GM23338 (cell line): Measurements from ENCODE around the gene IL12B. TPM values are rescaled to one million over a fixed set of nuclear protein-coding genes. Genes with fewer than 3 reads are reported as not detected.
"Not testable (repeated sequence)": the region's sequence is repeated elsewhere in the genome, so short reads cannot be mapped to it uniquely, and the experiment has no call there.

Source experiments
- ATAC-seq: fragments of 200-7000 bp; cut with Tn5 transposase; 3 replicates; pipeline ENCODE4 v1.9.1; 2020
- DNase-seq: peaks from one replicate; pipeline ENCODE4 v3.0.0-alpha.2; 2015; ENCODE audit warnings: low spot score
- H2AFZ ChIP-seq: fragments of 200-600 bp; sonication (generic); 2 replicates; pipeline ENCODE4 v1.8.0; 2016; ENCODE audit warnings: antibody characterized with exemption, mild to moderate bottlenecking, moderate library complexity
- H3F3A ChIP-seq: fragments of 200-600 bp; sonication (generic); replicated peaks from 2 replicates; pipeline ENCODE4 v1.8.0; 2017; ENCODE audit warnings: antibody characterized with exemption, mixed run types, low read depth
- H3K27ac ChIP-seq: fragments of 200-600 bp; sonication (generic); 2 replicates; pipeline ENCODE4 v1.6.1; 2016; ENCODE audit warnings: low read depth
- H3K27me3 ChIP-seq: fragments of 200-600 bp; sonication (generic); 2 replicates; pipeline ENCODE4 v1.8.0; 2016; ENCODE audit warnings: mild to moderate bottlenecking, mixed run types, moderate library complexity; ENCODE audit not compliant: insufficient read depth
- H3K36me3 ChIP-seq: fragments of 200-600 bp; sonication (generic); 2 replicates; pipeline ENCODE4 v1.8.0; 2016; ENCODE audit warnings: mild to moderate bottlenecking; ENCODE audit not compliant: insufficient read depth
- H3K4me1 ChIP-seq: fragments of 200-600 bp; sonication (generic); 2 replicates; pipeline ENCODE4 v1.8.0; 2016; ENCODE audit warnings: mild to moderate bottlenecking, moderate library complexity; ENCODE audit not compliant: insufficient read depth
- H3K4me2 ChIP-seq: fragments of 200-600 bp; sonication (generic); 2 replicates; pipeline ENCODE4 v1.7.1; 2017; ENCODE audit warnings: mixed run types
- H3K4me3 ChIP-seq: fragments of 200-600 bp; sonication (generic); 2 replicates; pipeline ENCODE4 v1.6.1; 2016; ENCODE audit warnings: mixed run types
- H3K79me2 ChIP-seq: fragments of 200-600 bp; sonication (generic); replicated peaks from 2 replicates; pipeline ENCODE4 v1.8.0; 2017; ENCODE audit warnings: mild to moderate bottlenecking; ENCODE audit not compliant: insufficient read depth
- H3K9me2 ChIP-seq: fragments of 200-600 bp; sonication (generic); 2 replicates; pipeline ENCODE4 v1.8.0; 2017; ENCODE audit not compliant: insufficient read depth
- H4K20me1 ChIP-seq: fragments of 200-600 bp; sonication (generic); replicated peaks from 2 replicates; pipeline ENCODE4 v1.8.0; 2017; ENCODE audit warnings: mild to moderate bottlenecking; ENCODE audit not compliant: insufficient read depth
- H3K27ac Mint-ChIP-seq: 2 replicates; pipeline ENCODE4 v1.8.0; 2020; ENCODE audit warnings: inconsistent platforms, mild to moderate bottlenecking, moderate library complexity, mixed read lengths
- H3K27me3 Mint-ChIP-seq: 3 replicates; pipeline ENCODE4 v1.8.0; 2022; ENCODE audit warnings: low read depth, mild to moderate bottlenecking, moderate library complexity, mixed read lengths, inconsistent platforms; ENCODE audit not compliant: insufficient read depth, poor library complexity
- H3K36me3 Mint-ChIP-seq: 3 replicates; pipeline ENCODE4 v1.8.0; 2021; ENCODE audit warnings: low read depth, mild to moderate bottlenecking, inconsistent platforms, moderate library complexity, mixed read lengths
- H3K4me1 Mint-ChIP-seq: 3 replicates; pipeline ENCODE4 v1.8.0; 2020; ENCODE audit warnings: mild to moderate bottlenecking, inconsistent platforms, mixed read lengths
- H3K4me3 Mint-ChIP-seq: 3 replicates; pipeline ENCODE4 v1.8.0; 2021; ENCODE audit warnings: moderate library complexity, mild to moderate bottlenecking, inconsistent platforms, mixed read lengths
- H3K9me3 Mint-ChIP-seq: 3 replicates; pipeline ENCODE4 v1.8.0; 2020; ENCODE audit warnings: moderate library complexity, mild to moderate bottlenecking, inconsistent platforms, mixed read lengths
- CTCF ChIP-seq, 2 experiments: fragments of 200-600 bp in 1 of 2; sonication (generic) in 1 of 2; conservative IDR thresholded peaks; 2 replicates each; pipeline versions ENCODE4 v1.5.1 to v1.6.1; 2016 to 2017; ENCODE audit warnings: antibody characterized with exemption in 2 of 2, low read depth in 2 of 2, mild to moderate bottlenecking in 2 of 2, moderate library complexity in 1 of 2
- ETS1 ChIP-seq: IDR thresholded peaks from 2 replicates; pipeline ENCODE4 v1.6.1; 2016; ENCODE audit warnings: antibody characterized with exemption
- EZH2 ChIP-seq: fragments of 200-600 bp; sonication (generic); IDR thresholded peaks from one replicate; pipeline ENCODE4 v1.8.0; 2017; ENCODE audit warnings: antibody characterized with exemption, mild to moderate bottlenecking, low read depth; ENCODE audit not compliant: unreplicated experiment
- EZH2phosphoT487 ChIP-seq: fragments of 200-600 bp; sonication (generic); IDR thresholded peaks from one replicate; pipeline ENCODE4 v1.8.1; 2018; ENCODE audit warnings: antibody characterized with exemption; ENCODE audit not compliant: unreplicated experiment
- JUNB ChIP-seq: IDR thresholded peaks from one replicate; pipeline ENCODE4 v1.6.1; 2016; ENCODE audit warnings: antibody characterized with exemption; ENCODE audit not compliant: unreplicated experiment
- NANOG ChIP-seq: IDR thresholded peaks from 2 replicates; pipeline ENCODE4 v1.6.1; 2016; ENCODE audit warnings: antibody characterized with exemption, borderline replicate concordance
- POLR2AphosphoS5 ChIP-seq: IDR thresholded peaks from 2 replicates; pipeline ENCODE4 v1.6.1; 2016; ENCODE audit warnings: antibody characterized with exemption, low read depth
- STAT1 ChIP-seq: IDR thresholded peaks from one replicate; pipeline ENCODE4 v1.6.1; 2016; ENCODE audit warnings: antibody characterized with exemption; ENCODE audit not compliant: unreplicated experiment
- polyA plus RNA-seq: library from polyadenylated mRNA; unstranded; fragments of >200 nt; fragmentation: Nextera tagmentation; extraction: Ambion mirVana; gene quantifications from 2 replicates; pipeline ENCODE4 v1.2.1, GENCODE V29; 2016
- total RNA-seq: library from RNA; depleted of rRNA; stranded (reverse); fragments of >200 nt; shearing (Covaris generic); gene quantifications from 2 replicates; pipeline ENCODE4 v1.2.3, GENCODE V29; 2014
- TF ChIP-seq, protein P1 (sequence below): fragments of 250-450 bp; sonication (Bioruptor Pico); IDR thresholded peaks from 2 replicates; pipeline ENCODE4 v1.5.0; 2020; ENCODE audit warnings: mild to moderate bottlenecking, moderate library complexity

The IL12B gene
- total and polyA plus RNA-seq, 2 experiments from 2014 or later, result not detected

DNA sequence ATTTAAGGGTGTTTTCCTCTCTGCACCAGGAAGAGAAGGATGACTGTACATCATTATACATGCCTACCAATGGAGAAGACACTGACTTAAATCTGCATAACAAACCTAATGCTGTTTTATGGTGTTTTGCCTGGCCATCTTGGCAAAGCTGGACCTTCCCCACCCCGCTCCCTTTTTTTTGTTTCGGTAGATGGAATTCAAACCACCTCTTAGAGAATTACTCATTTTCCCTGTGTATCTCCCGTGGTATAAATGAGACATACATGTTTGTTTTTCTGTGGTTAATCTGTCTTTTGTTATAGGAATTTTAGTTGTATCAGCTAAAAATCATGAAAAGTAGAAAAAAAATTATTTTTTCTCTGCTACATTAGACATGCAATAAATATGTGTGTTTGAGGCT lies 28.8 kb downstream of the IL12B start (continued):
- no peak for TF ChIP-seq CTCF (conservative IDR thresholded peaks at IDR 0.05; ENCODE audit: low read depth in 2 of 2)
- TF ChIP-seq EZH2phosphoT487, result no peak
- TF ChIP-seq NANOG, result no peak
- no peak for TF ChIP-seq POLR2AphosphoS5

- H2AFZ ChIP-seq, H3K4me1 Mint-ChIP-seq, H3K4me3 Mint-ChIP-seq, H3K4me1 ChIP-seq, H3K27me3 ChIP-seq, H3K27ac Mint-ChIP-seq, H3K27ac ChIP-seq, H3K9me2 ChIP-seq, H3K4me3 ChIP-seq, H3F3A ChIP-seq, H3K27me3 Mint-ChIP-seq, H4K20me1 ChIP-seq, H3K79me2 ChIP-seq, DNase-seq, H3K4me2 ChIP-seq, ATAC-seq: not testable (repeated sequence)
- H3K36me3 ChIP-seq, result 0 out of 2 replicates have a peak, but pooled peaks cover 11% of the 10 kb centered on the region
- Mint-ChIP-seq H3K9me3 (peaks cover 55% of the 10 kb centered on the region), H3K36me3 (peaks cover 27% of the 10 kb centered on the region)
These were observed 33.0 kb downstream of the IL12B start for GRCh38 chr5:159297300-159297699.

- Histone ChIP-seq H4K20me1 (no peaks in the 10 kb centered on the region), H3K36me3 (no peaks in the 10 kb centered on the region), H3K27me3 (no peaks in the 10 kb centered on the region), H3F3A (no peaks in the 10 kb centered on the region), H3K4me3 (no peak overlapping the region), H3K79me2 (no peaks in the 10 kb centered on the region), H3K4me1 (no peaks in the 10 kb centered on the region), H3K4me2 (no peak overlapping the region), H3K9me2 (no peaks in the 10 kb centered on the region; the same call in 1 of the 2 replicates), H2AFZ (no peak overlapping the region), H3K27ac (no peak overlapping the region)
- DNase-seq, result no peak
- TF ChIP-seq STAT1 (no peak), JUNB (no peak), EZH2 (no peak), POLR2AphosphoS5 (no peak), EZH2phosphoT487 (no peak), CTCF (conservative IDR thresholded peaks at IDR 0.05; ENCODE audit: low read depth in 2 of 2) (no peak), ETS1 (no peak)
- TF ChIP-seq, protein P1, sequence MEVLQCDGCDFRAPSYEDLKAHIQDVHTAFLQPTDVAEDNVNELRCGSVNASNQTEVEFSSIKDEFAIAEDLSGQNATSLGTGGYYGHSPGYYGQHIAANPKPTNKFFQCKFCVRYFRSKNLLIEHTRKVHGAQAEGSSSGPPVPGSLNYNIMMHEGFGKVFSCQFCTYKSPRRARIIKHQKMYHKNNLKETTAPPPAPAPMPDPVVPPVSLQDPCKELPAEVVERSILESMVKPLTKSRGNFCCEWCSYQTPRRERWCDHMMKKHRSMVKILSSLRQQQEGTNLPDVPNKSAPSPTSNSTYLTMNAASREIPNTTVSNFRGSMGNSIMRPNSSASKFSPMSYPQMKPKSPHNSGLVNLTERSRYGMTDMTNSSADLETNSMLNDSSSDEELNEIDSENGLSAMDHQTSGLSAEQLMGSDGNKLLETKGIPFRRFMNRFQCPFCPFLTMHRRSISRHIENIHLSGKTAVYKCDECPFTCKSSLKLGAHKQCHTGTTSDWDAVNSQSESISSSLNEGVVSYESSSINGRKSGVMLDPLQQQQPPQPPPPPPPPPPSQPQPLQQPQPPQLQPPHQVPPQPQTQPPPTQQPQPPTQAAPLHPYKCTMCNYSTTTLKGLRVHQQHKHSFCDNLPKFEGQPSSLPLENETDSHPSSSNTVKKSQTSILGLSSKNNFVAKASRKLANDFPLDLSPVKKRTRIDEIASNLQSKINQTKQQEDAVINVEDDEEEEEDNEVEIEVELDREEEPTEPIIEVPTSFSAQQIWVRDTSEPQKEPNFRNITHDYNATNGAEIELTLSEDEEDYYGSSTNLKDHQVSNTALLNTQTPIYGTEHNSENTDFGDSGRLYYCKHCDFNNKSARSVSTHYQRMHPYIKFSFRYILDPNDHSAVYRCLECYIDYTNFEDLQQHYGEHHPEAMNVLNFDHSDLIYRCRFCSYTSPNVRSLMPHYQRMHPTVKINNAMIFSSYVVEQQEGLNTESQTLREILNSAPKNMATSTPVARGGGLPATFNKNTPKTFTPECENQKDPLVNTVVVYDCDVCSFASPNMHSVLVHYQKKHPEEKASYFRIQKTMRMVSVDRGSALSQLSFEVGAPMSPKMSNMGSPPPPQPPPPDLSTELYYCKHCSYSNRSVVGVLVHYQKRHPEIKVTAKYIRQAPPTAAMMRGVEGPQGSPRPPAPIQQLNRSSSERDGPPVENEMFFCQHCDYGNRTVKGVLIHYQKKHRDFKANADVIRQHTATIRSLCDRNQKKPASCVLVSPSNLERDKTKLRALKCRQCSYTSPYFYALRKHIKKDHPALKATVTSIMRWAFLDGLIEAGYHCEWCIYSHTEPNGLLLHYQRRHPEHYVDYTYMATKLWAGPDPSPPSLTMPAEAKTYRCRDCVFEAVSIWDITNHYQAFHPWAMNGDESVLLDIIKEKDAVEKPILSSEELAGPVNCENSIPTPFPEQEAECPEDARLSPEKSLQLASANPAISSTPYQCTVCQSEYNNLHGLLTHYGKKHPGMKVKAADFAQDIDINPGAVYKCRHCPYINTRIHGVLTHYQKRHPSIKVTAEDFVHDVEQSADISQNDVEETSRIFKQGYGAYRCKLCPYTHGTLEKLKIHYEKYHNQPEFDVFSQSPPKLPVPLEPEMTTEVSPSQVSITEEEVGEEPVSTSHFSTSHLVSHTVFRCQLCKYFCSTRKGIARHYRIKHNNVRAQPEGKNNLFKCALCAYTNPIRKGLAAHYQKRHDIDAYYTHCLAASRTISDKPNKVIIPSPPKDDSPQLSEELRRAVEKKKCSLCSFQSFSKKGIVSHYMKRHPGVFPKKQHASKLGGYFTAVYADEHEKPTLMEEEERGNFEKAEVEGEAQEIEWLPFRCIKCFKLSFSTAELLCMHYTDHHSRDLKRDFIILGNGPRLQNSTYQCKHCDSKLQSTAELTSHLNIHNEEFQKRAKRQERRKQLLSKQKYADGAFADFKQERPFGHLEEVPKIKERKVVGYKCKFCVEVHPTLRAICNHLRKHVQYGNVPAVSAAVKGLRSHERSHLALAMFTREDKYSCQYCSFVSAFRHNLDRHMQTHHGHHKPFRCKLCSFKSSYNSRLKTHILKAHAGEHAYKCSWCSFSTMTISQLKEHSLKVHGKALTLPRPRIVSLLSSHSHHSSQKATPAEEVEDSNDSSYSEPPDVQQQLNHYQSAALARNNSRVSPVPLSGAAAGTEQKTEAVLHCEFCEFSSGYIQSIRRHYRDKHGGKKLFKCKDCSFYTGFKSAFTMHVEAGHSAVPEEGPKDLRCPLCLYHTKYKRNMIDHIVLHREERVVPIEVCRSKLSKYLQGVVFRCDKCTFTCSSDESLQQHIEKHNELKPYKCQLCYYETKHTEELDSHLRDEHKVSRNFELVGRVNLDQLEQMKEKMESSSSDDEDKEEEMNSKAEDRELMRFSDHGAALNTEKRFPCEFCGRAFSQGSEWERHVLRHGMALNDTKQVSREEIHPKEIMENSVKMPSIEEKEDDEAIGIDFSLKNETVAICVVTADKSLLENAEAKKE (CRISPR knock-in tag), result no peak
- Mint-ChIP-seq H3K4me3 (no peak overlapping the region), H3K36me3 (peaks cover 18% of the 10 kb centered on the region; the same call in 2 of the 3 replicates), H3K9me3 (peaks cover 35% of the 10 kb centered on the region), H3K27ac (no peak overlapping the region), H3K27me3 (peaks cover 4% of the 10 kb centered on the region), H3K4me1 (no peaks in the 10 kb centered on the region)
- no peak for ATAC-seq
These were observed 35.4 kb downstream of the IL12B start for GRCh38 chr5:159294921-159295320.
